ENCODE data around the gene ARHGAP27. TPM values are rescaled to one million over a fixed set of nuclear protein-coding genes. Genes with fewer than 3 reads are reported as not detected.

Gene ARHGAP27
- total RNA-seq, 1 donor from 2014 or later = 27.1 TPM

GRCh38 chr17:45428050-45428617 is 4.5 kb downstream of the ARHGAP27 start:
- FAIRE-seq (no peak), DNase-seq (ENCODE audit: low read depth) (peak; percentile 51)
- TF ChIP-seq, protein P1, sequence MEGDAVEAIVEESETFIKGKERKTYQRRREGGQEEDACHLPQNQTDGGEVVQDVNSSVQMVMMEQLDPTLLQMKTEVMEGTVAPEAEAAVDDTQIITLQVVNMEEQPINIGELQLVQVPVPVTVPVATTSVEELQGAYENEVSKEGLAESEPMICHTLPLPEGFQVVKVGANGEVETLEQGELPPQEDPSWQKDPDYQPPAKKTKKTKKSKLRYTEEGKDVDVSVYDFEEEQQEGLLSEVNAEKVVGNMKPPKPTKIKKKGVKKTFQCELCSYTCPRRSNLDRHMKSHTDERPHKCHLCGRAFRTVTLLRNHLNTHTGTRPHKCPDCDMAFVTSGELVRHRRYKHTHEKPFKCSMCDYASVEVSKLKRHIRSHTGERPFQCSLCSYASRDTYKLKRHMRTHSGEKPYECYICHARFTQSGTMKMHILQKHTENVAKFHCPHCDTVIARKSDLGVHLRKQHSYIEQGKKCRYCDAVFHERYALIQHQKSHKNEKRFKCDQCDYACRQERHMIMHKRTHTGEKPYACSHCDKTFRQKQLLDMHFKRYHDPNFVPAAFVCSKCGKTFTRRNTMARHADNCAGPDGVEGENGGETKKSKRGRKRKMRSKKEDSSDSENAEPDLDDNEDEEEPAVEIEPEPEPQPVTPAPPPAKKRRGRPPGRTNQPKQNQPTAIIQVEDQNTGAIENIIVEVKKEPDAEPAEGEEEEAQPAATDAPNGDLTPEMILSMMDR (IDR thresholded peaks at IDR 0.05; ENCODE audit: insufficient read depth, low read length, severe bottlenecking) = peak; percentile 95
- H3K36me3 ChIP-seq (ENCODE audit: control insufficient read depth, insufficient read depth, low read length) = peaks cover 6% of the 10 kb centered on the region
- no peak overlapping the region for H3K4me3 ChIP-seq (ENCODE audit: low read depth, low read length)
- H3K27me3 ChIP-seq (ENCODE audit: control insufficient read depth, insufficient read depth, low read length) = no peaks in the 10 kb centered on the region

GRCh38 chr17:45427181-45427835 is 5.4 kb downstream of the ARHGAP27 start:
- DNase-seq (ENCODE audit: low read depth) = no peak
- H3K4me3 ChIP-seq (ENCODE audit: low read depth, low read length) = no peak overlapping the region
- TF ChIP-seq, protein P1 (IDR thresholded peaks at IDR 0.05; ENCODE audit: insufficient read depth, low read length, severe bottlenecking) = no peak
- no peak for FAIRE-seq
- peaks cover 6% of the 10 kb centered on the region for H3K36me3 ChIP-seq (ENCODE audit: control insufficient read depth, insufficient read depth, low read length)
- H3K27me3 ChIP-seq (ENCODE audit: control insufficient read depth, insufficient read depth, low read length) = no peaks in the 10 kb centered on the region

DNA sequence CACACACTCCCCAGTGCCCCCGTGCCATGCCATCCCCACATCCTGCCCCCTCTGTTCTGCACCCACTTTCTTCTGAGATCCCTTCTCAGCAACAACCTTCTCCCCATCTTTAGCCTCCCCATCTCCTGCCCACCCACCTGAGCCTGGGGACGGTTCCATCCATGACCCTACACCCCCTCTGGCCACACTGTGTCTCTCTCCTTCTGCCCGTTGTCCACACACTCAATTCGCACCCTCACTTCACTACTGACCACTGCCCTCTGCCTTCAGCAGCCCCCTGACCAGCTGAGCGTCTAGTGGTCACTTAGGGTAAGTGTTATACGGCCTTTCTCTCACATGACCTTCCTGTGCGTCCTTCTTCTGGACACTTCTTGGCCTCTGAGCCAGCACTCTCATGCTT is 6.1 kb downstream of the ARHGAP27 start:
- DNase-seq (ENCODE audit: low read depth) (no peak), FAIRE-seq (no peak)
- H3K4me3 ChIP-seq (ENCODE audit: low read depth, low read length) = no peak overlapping the region
- no peaks in the 10 kb centered on the region for H3K27me3 ChIP-seq (ENCODE audit: control insufficient read depth, insufficient read depth, low read length)
- TF ChIP-seq, protein P1 (IDR thresholded peaks at IDR 0.05; ENCODE audit: insufficient read depth, low read length, severe bottlenecking) = no peak
- H3K36me3 ChIP-seq (ENCODE audit: control insufficient read depth, insufficient read depth, low read length) = peaks cover 6% of the 10 kb centered on the region

- TF ChIP-seq, protein P1 (IDR thresholded peaks at IDR 0.05; ENCODE audit: insufficient read depth, low read length, severe bottlenecking) = no peak
- H3K4me3 ChIP-seq (ENCODE audit: low read depth, low read length) = no peak overlapping the region
- DNase-seq (ENCODE audit: low read depth) (no peak), FAIRE-seq (no peak)
- H3K27me3 ChIP-seq (ENCODE audit: control insufficient read depth, insufficient read depth, low read length) = no peaks in the 10 kb centered on the region
- H3K36me3 ChIP-seq (ENCODE audit: control insufficient read depth, insufficient read depth, low read length) = peaks cover 6% of the 10 kb centered on the region
Measured at GRCh38 chr17:45425984-45426413, 6.7 kb downstream of the ARHGAP27 start.

DNA sequence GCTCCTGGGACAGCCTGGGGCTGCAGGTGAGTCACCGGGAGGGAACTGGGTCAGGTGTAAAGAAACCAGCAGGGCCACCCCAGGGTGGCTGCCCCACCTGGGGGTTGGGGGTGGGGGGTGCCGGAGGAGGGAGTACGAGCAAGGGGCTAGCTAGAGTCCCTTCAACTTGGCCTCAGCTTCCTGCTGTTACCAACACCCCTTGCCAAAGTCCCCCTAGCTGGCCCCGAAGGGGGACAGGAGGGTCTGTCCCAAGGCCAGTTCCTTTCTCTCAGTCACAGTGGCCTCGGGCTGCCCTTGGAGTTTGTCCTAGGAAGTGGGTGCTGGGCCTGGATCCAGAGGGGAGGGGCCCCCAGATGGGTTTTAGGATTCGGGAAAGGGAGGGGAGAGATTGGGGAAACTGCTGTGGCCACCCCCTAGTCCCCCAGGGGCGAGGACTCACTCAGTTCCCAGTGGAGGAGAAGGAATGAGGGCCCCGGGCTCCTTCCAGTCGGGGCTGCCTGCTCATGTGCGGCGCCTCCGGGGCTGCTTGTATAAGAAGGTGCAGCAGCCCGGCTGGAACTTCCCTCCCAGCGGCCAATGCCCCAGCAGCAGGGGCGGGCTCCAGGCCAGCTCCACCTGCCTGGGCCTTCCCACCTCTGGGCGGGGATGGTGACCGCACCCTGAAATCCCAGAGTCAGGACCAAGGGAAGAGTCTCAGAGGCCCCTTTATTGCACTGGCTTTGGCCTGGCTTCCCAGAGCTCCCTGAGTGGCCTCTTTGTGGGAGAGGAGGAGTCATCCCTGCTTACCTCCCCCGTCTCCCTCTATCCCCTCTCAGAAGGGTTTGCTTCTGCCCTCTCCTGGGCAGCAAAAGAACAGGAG is 7.3 kb downstream of the ARHGAP27 start:
- DNase-seq (ENCODE audit: low read depth) (peak; percentile 94), FAIRE-seq (peak; percentile 88)
- Histone ChIP-seq H3K4me3 (ENCODE audit: low read depth, low read length) (peak overlapping the region; percentile 37), H3K27me3 (ENCODE audit: control insufficient read depth, insufficient read depth, low read length) (no peaks in the 10 kb centered on the region), H3K36me3 (ENCODE audit: control insufficient read depth, insufficient read depth, low read length) (peaks cover 6% of the 10 kb centered on the region)
- TF ChIP-seq, protein P1 (IDR thresholded peaks at IDR 0.05; ENCODE audit: insufficient read depth, low read length, severe bottlenecking) = peak; percentile 69

Measured in bronchial epithelial cell (primary cell).